Measurements from ENCODE around the gene CSTPP1. TPM values are rescaled to one million over a fixed set of nuclear protein-coding genes. Genes with fewer than 3 reads are reported as not detected.

CSTPP1 gene
- total and polyA plus RNA-seq, 2 of the 4 experiments (the other 2 are of a cell fraction) = 22.0 to 35.7 TPM

DNA sequence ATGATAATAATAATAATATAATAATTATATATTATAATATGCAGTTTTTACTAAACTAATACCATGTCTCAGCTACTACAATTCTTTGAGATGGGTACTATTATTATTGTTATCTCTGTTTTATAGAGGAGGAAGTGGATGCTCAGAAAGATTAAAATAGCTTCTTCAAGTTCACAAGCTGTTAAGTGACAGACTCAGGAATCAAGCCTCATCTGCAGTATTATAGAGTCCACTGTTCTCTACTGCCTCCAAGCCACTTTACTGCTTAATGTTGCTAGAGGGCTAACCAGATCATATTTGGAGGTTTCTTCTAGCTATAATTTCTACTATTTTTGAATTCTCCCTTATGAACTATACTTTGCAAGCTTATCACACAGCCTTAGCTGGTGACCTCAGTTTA, 62.7 kb downstream of the CSTPP1 start:
- POLR2A ChIA-PET (ENCODE audit: unreplicated experiment) = no interaction called here
- Histone ChIP-seq H2AFZ (replicated peaks; ENCODE audit: low read length, poor library complexity) (no peak overlapping the region), H4K5ac (ENCODE audit: low read depth, low read length) (no peak overlapping the region), H4K20me1 (ENCODE audit: insufficient read depth, low read length) (no peaks in the 10 kb centered on the region; the same call in 1 of the 2 replicates), H3K9me3 (ENCODE audit: control insufficient read depth, insufficient read depth, low read length) (no peaks in the 10 kb centered on the region), H4K8ac (ENCODE audit: low read depth in 2 of 2, low read length in 2 of 2) (no peak overlapping the region), H3K27ac (ENCODE audit: insufficient read depth, low read length) (no peak overlapping the region), H3K36me3 (ENCODE audit: control insufficient read depth, insufficient read depth, low read length) (no peaks in the 10 kb centered on the region), H3K4me3 (ENCODE audit: insufficient read depth, low read depth, low read length) (no peak overlapping the region), H2AK9ac (replicated peaks; ENCODE audit: low read depth, low read length, poor library complexity) (no peak overlapping the region), H3K4ac (ENCODE audit: low read depth, low read length) (no peak overlapping the region), H3K18ac (ENCODE audit: low read depth, low read length) (no peak overlapping the region), H3K79me1 (ENCODE audit: low read depth in 1 of 2, low read length in 2 of 2) (peaks cover 0 to 10% of the 10 kb centered on the region in 2 experiments; a peak in 2 of 4 replicates), H2BK20ac (ENCODE audit: low read depth, low read length) (no peak overlapping the region), H2BK15ac (ENCODE audit: low read depth, low read length) (no peak overlapping the region), H2BK120ac (ENCODE audit: low read depth, low read length) (no peak overlapping the region), H2BK5ac (ENCODE audit: low read depth, low read length, poor library complexity, severe bottlenecking) (no peak overlapping the region), H3K23ac (ENCODE audit: low read depth, low read length) (no peak overlapping the region), H3K4me1 (ENCODE audit: control insufficient read depth, insufficient read depth, low read length) (0 out of 2 replicates have a peak, but pooled peaks cover 4% of the 10 kb centered on the region), H3K27me3 (ENCODE audit: control insufficient read depth, insufficient read depth, low read length) (no peaks in the 10 kb centered on the region), H4K91ac (ENCODE audit: insufficient read depth, low read depth, low read length) (no peak overlapping the region), H3K4me2 (ENCODE audit: low read depth, low read length) (no peak overlapping the region), H3K9me1 (ENCODE audit: insufficient read depth, low read length) (peaks cover 2% of the 10 kb centered on the region; the same call in 1 of the 2 replicates), H3K9ac (ENCODE audit: low read depth, low read length) (no peak overlapping the region), H2AK5ac (ENCODE audit: low read depth, low read length) (no peak overlapping the region), H3K56ac (ENCODE audit: extremely low read depth, insufficient read depth, low read length) (no peak overlapping the region), H3K14ac (replicated peaks; ENCODE audit: low read depth, low read length) (no peak overlapping the region)
- CTCF ChIA-PET = interaction anchor here (0.6 kb wide), 1 partner anchor 311 kb away, joined by 4 read pairs; no protein-coding TSS in a partner anchor
- in situ Hi-C loops (cut with MboI; ENCODE audit: low sequenced_read_pairs) (no loop called here), intact Hi-C loops (cut with micrococcal nuclease) (no loop called here), dilution Hi-C loops (cut with HindIII; ENCODE audit: low sequenced_read_pairs, unreplicated experiment) (no loop called here)
- no peak for DNase-seq
- TF ChIP-seq SMC3 (IDR thresholded peaks at IDR 0.05; ENCODE audit: low read depth, low read length) = no peak
- TF ChIP-seq, protein P1, sequence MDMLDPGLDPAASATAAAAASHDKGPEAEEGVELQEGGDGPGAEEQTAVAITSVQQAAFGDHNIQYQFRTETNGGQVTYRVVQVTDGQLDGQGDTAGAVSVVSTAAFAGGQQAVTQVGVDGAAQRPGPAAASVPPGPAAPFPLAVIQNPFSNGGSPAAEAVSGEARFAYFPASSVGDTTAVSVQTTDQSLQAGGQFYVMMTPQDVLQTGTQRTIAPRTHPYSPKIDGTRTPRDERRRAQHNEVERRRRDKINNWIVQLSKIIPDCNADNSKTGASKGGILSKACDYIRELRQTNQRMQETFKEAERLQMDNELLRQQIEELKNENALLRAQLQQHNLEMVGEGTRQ (IDR thresholded peaks at IDR 0.05; ENCODE audit: low read depth, low read length) = no peak
- no peak for TF ChIP-seq MAFK (IDR thresholded peaks at IDR 0.05; ENCODE audit: low read depth, low read length)
- no peak for TF ChIP-seq NFE2L2 (IDR thresholded peaks at IDR 0.05; ENCODE audit: low read depth, low read length)
- TF ChIP-seq POLR2A (IDR thresholded peaks at IDR 0.05; ENCODE audit: low read depth, low read length) = no peak
- TF ChIP-seq, protein P2, sequence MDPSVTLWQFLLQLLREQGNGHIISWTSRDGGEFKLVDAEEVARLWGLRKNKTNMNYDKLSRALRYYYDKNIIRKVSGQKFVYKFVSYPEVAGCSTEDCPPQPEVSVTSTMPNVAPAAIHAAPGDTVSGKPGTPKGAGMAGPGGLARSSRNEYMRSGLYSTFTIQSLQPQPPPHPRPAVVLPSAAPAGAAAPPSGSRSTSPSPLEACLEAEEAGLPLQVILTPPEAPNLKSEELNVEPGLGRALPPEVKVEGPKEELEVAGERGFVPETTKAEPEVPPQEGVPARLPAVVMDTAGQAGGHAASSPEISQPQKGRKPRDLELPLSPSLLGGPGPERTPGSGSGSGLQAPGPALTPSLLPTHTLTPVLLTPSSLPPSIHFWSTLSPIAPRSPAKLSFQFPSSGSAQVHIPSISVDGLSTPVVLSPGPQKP (IDR thresholded peaks at IDR 0.05; ENCODE audit: borderline replicate concordance, low read depth, low read length) = no peak
- TF ChIP-seq CHD1 (IDR thresholded peaks at IDR 0.05; ENCODE audit: low read depth, low read length) = no peak
- TF ChIP-seq RFX5 (IDR thresholded peaks at IDR 0.05; ENCODE audit: low read depth, low read length) = no peak
- TF ChIP-seq RCOR1 (IDR thresholded peaks at IDR 0.05; ENCODE audit: insufficient replicate concordance, low read length) = no peak
- no peak for TF ChIP-seq RAD21 (IDR thresholded peaks at IDR 0.05; ENCODE audit: low read length)
- TF ChIP-seq, protein P3, sequence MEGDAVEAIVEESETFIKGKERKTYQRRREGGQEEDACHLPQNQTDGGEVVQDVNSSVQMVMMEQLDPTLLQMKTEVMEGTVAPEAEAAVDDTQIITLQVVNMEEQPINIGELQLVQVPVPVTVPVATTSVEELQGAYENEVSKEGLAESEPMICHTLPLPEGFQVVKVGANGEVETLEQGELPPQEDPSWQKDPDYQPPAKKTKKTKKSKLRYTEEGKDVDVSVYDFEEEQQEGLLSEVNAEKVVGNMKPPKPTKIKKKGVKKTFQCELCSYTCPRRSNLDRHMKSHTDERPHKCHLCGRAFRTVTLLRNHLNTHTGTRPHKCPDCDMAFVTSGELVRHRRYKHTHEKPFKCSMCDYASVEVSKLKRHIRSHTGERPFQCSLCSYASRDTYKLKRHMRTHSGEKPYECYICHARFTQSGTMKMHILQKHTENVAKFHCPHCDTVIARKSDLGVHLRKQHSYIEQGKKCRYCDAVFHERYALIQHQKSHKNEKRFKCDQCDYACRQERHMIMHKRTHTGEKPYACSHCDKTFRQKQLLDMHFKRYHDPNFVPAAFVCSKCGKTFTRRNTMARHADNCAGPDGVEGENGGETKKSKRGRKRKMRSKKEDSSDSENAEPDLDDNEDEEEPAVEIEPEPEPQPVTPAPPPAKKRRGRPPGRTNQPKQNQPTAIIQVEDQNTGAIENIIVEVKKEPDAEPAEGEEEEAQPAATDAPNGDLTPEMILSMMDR (conservative IDR thresholded peaks at IDR 0.05; ENCODE audit: low read depth, low read length) = no peak
- TF ChIP-seq FOS (IDR thresholded peaks at IDR 0.05; ENCODE audit: low read depth, low read length) = no peak
- TF ChIP-seq MXI1 (IDR thresholded peaks at IDR 0.05; ENCODE audit: borderline replicate concordance, low read depth, low read length) = no peak
- TF ChIP-seq CEBPB (IDR thresholded peaks at IDR 0.05; ENCODE audit: low read depth, low read length) = no peak
- TF ChIP-seq MAZ (IDR thresholded peaks at IDR 0.05; ENCODE audit: borderline replicate concordance, low read depth, low read length) = no peak
- no peak for TF ChIP-seq BHLHE40 (IDR thresholded peaks at IDR 0.05; ENCODE audit: low read depth, low read length)
- no peak for ATAC-seq (ENCODE audit: low read depth)
- no TSS peak for BruUV-seq (replicated peaks)
